ENCODE results near the gene BNC2.

The BNC2 gene

DNA sequence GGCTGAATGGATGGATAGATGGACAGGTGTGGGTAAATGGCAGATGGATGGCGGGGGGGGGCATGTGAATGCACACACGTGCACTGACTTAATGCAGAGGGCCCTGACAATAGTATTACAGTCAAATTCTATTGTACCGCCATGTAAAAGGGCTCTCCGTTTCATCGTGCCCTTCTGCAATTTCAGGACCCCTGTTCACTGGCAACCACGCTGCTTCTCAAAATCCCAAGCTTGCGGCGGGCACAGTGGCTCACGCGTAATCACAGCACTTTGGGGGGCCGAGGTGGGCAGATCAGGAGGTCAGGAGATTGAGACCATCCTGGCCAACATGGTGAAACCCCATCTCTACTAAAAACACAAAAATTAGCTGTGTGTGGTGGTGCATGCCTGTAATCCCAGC lies 211.4 kb downstream of the BNC2 start:
- no peak overlapping the region for H3K9ac ChIP-seq (ENCODE audit: low read length)
- no peaks in the 10 kb centered on the region for H4K20me1 ChIP-seq (ENCODE audit: insufficient read depth, low read length)
- H3K4me3 ChIP-seq (ENCODE audit: low read depth, low read length, poor library complexity, severe bottlenecking), result no peak overlapping the region
- TF ChIP-seq EZH2 (IDR thresholded peaks at IDR 0.05; ENCODE audit: borderline replicate concordance, low read length), result no peak
- TF ChIP-seq, protein P1, sequence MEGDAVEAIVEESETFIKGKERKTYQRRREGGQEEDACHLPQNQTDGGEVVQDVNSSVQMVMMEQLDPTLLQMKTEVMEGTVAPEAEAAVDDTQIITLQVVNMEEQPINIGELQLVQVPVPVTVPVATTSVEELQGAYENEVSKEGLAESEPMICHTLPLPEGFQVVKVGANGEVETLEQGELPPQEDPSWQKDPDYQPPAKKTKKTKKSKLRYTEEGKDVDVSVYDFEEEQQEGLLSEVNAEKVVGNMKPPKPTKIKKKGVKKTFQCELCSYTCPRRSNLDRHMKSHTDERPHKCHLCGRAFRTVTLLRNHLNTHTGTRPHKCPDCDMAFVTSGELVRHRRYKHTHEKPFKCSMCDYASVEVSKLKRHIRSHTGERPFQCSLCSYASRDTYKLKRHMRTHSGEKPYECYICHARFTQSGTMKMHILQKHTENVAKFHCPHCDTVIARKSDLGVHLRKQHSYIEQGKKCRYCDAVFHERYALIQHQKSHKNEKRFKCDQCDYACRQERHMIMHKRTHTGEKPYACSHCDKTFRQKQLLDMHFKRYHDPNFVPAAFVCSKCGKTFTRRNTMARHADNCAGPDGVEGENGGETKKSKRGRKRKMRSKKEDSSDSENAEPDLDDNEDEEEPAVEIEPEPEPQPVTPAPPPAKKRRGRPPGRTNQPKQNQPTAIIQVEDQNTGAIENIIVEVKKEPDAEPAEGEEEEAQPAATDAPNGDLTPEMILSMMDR (IDR thresholded peaks at IDR 0.05; ENCODE audit: low read length), result no peak
- H3F3A ChIP-seq (ENCODE audit: insufficient read depth, low read length), result no peaks in the 10 kb centered on the region
- no peaks in the 10 kb centered on the region for H3K27me3 ChIP-seq (ENCODE audit: insufficient read depth, low read length)
- H3K4me2 ChIP-seq (ENCODE audit: low read length), result no peak overlapping the region
- H3K36me3 ChIP-seq (ENCODE audit: insufficient read depth, low read length), result no peaks in the 10 kb centered on the region
- no peaks in the 10 kb centered on the region for H3K4me1 ChIP-seq (ENCODE audit: insufficient read depth, low read length, severe bottlenecking)
- H2AFZ ChIP-seq (ENCODE audit: low read length), result no peak overlapping the region
- H3K79me2 ChIP-seq (ENCODE audit: insufficient read depth, low read length), result no peaks in the 10 kb centered on the region
- H3K9me2 ChIP-seq (ENCODE audit: low read depth, low read length), result no peaks in the 10 kb centered on the region
- no peaks in the 10 kb centered on the region for H3K9me3 ChIP-seq (ENCODE audit: low read length)
- no peak overlapping the region for H3K27ac ChIP-seq (ENCODE audit: low read depth, low read length, poor library complexity, severe bottlenecking)

DNA sequence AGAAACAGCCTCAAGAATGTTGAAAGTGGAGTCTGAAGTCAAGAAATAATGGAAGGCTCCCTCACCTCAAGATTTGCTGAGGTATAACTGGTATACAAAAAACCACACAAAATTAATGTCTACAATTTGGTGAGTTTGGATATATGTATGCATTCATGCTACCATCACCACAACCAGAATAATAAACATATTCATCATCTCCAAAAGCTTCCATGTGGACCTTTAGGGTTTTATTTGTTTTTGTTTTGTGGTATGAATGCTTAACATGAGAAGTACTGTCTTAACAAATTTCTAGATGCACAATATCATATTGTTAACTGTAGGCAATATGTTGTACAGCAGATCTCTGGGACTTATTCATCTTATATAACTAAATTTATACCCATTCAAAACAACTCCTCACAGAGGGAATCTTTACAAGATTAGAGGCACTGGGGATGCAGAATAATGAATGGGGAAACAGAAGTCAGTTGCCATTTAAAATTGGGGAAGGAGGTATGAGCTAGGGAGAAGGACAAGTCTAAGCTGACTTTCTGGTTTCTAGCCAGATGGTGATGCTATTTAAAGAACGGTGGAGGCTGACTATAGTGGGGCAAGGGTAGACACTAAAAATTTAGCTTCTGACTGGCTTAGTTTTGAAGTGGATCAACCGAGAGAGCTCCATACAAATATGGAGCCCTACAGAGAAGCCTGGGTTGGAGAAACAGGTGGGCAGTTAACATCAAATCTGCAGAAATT lies 213.9 kb downstream of the BNC2 start:
- no peaks in the 10 kb centered on the region for H4K20me1 ChIP-seq (ENCODE audit: insufficient read depth, low read length)
- TF ChIP-seq, protein P1 (IDR thresholded peaks at IDR 0.05; ENCODE audit: low read length), result no peak
- no peak for TF ChIP-seq EZH2 (IDR thresholded peaks at IDR 0.05; ENCODE audit: borderline replicate concordance, low read length)
- H3K4me2 ChIP-seq (ENCODE audit: low read length), result no peak overlapping the region
- no peaks in the 10 kb centered on the region for H3K9me3 ChIP-seq (ENCODE audit: low read length)
- H2AFZ ChIP-seq (ENCODE audit: low read length), result no peak overlapping the region
- H3K9ac ChIP-seq (ENCODE audit: low read length), result no peak overlapping the region
- no peaks in the 10 kb centered on the region for H3F3A ChIP-seq (ENCODE audit: insufficient read depth, low read length)
- no peak overlapping the region for H3K27ac ChIP-seq (ENCODE audit: low read depth, low read length, poor library complexity, severe bottlenecking)
- no peaks in the 10 kb centered on the region for H3K9me2 ChIP-seq (ENCODE audit: low read depth, low read length)
- no peaks in the 10 kb centered on the region for H3K4me1 ChIP-seq (ENCODE audit: insufficient read depth, low read length, severe bottlenecking)
- no peaks in the 10 kb centered on the region for H3K27me3 ChIP-seq (ENCODE audit: insufficient read depth, low read length)
- H3K36me3 ChIP-seq (ENCODE audit: insufficient read depth, low read length), result no peaks in the 10 kb centered on the region
- H3K4me3 ChIP-seq (ENCODE audit: low read depth, low read length, poor library complexity, severe bottlenecking), result no peak overlapping the region
- no peaks in the 10 kb centered on the region for H3K79me2 ChIP-seq (ENCODE audit: insufficient read depth, low read length)

DNA sequence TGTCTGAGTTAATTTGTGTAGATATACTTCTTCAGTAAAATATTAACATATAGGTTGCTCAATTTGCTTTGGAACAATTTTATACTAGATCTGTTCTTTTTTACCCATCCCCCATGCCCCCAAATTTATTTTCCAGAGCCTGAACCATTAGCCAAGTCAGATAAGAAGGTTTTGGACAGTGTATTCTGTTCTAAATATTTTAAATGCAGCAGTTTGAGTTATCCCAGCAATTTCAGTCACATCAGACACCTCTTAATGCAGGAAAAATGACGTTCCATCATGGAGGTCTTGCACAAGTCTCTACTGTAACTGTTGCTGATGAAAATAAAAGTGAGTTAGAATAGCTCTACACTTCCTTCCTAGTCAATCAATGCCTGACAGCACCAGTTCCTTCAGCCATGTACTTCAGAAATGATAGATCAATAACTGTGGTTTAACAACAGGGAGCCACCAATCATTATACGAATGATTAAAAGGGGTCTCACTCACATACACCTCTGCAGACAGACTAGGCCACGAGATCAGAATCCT lies 215.8 kb downstream of the BNC2 start:
- Histone ChIP-seq H3K27ac (ENCODE audit: low read depth, low read length, poor library complexity, severe bottlenecking) (no peak overlapping the region), H2AFZ (ENCODE audit: low read length) (no peak overlapping the region), H3K9me3 (ENCODE audit: low read length) (no peaks in the 10 kb centered on the region), H3K4me3 (ENCODE audit: low read depth, low read length, poor library complexity, severe bottlenecking) (no peak overlapping the region), H3K36me3 (ENCODE audit: insufficient read depth, low read length) (no peaks in the 10 kb centered on the region), H3K4me2 (ENCODE audit: low read length) (no peak overlapping the region), H3K4me1 (ENCODE audit: insufficient read depth, low read length, severe bottlenecking) (no peaks in the 10 kb centered on the region), H3K79me2 (ENCODE audit: insufficient read depth, low read length) (no peaks in the 10 kb centered on the region), H3K9me2 (ENCODE audit: low read depth, low read length) (no peaks in the 10 kb centered on the region), H3F3A (ENCODE audit: insufficient read depth, low read length) (no peaks in the 10 kb centered on the region), H3K27me3 (ENCODE audit: insufficient read depth, low read length) (no peaks in the 10 kb centered on the region), H4K20me1 (ENCODE audit: insufficient read depth, low read length) (no peaks in the 10 kb centered on the region), H3K9ac (ENCODE audit: low read length) (no peak overlapping the region)
- TF ChIP-seq, protein P1 (IDR thresholded peaks at IDR 0.05; ENCODE audit: low read length), result no peak
- no peak for TF ChIP-seq EZH2 (IDR thresholded peaks at IDR 0.05; ENCODE audit: borderline replicate concordance, low read length)
